H1 (cell line): ENCODE measurements around the gene GNB3. TPM values are rescaled to one million over a fixed set of nuclear protein-coding genes. Genes with fewer than 3 reads are reported as not detected.

ENCODE experiments used
- EZH2 ChIP-seq: fragments of 200-600 bp; sonication (generic); IDR thresholded peaks from 2 replicates; pipeline ENCODE4 v1.7.1; 2012; ENCODE audit warnings: low read depth, mild to moderate bottlenecking, moderate library complexity, low read length, inconsistent platforms; ENCODE audit not compliant: severe bottlenecking
- TBP ChIP-seq: IDR thresholded peaks from 2 replicates; pipeline ENCODE4 v1.6.1; 2011; ENCODE audit warnings: low read depth, low read length, improper control_type of control experiment
- ZNF274 ChIP-seq: IDR thresholded peaks from 2 replicates; pipeline ENCODE4 v1.7.0; 2012; ENCODE audit warnings: low read length, borderline replicate concordance; ENCODE audit errors: extremely low read depth
- polyA plus RNA-seq, 7 experiments: library from polyadenylated mRNA; depleted of rRNA in 3 of 7; stranded (reverse) in 5 of 7; unstranded in 2 of 7; fragments of >200 nt in 5 of 7; fragments of 200-250 nt in 2 of 7; gene quantifications; 1 replicate in 5 of 7; 2 replicates in 1 of 7; 4 replicates in 1 of 7; pipeline versions ENCODE4 v1.2.1 to v1.2.3, GENCODE V29; 2011 to 2013; ENCODE audit warnings: missing spikeins in 2 of 7, mixed read lengths in 2 of 7
- total RNA-seq: library from RNA; stranded (reverse); fragmentation: NEBNext Ultra II Directional; extraction: Animal tissue kit (Norgen Biotek cat#: 25700); gene quantifications from 2 replicates; pipeline ENCODE4 v1.2.1, GENCODE V29; 2021
- TF ChIP-seq, protein P1 (sequence below), 3 experiments: IDR thresholded peaks; 1 replicate in 2 of 3; 2 replicates in 1 of 3; pipeline versions ENCODE4 v1.5.1 to v1.6.1; 2011; ENCODE audit warnings: low read length in 3 of 3, mild to moderate bottlenecking in 3 of 3, inconsistent platforms in 2 of 3, low read depth in 1 of 3, moderate library complexity in 1 of 3; ENCODE audit not compliant: insufficient read depth in 1 of 3; ENCODE audit errors: control extremely low read depth in 1 of 3

The GNB3 gene
- total and polyA plus RNA-seq, 2 of the 8 experiments (the other 6 are each of a cell fraction or from before 2014, with no cell fraction given): 9.9 TPM

DNA sequence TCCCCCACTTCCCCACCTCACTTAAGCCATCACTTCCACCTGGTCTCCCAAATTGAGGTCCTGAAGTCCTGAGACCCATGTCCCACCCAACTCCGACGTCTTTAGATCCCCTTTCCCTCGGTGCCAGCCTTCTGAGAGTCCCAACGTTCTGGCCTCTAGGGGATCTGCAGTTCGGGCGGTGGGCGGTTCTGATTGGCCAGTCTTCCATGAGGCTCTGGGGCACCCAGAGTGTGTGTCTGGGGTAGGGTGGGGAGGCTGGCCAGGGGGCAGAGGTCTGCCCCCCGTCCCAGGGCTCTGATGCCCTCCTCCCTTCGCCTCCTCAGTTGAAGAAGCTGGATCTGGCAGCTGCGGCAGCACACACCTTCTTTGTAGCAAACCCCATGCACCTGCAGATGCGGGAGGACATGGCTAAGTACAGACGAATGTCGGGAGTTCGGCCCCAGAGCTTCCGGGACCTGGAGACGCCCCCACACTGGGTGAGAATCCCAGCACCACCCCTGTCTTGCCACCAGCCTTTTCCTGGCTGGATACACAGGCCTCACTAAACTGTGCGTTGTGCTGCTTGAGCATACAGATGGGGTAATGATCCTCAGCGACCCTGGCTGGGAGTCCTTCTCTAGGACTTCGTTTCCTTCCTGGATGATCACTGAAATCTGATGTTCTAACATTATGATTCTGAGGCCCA lies 11.0 kb upstream of the GNB3 start (continued):
- TF ChIP-seq ZNF274: no peak
- TF ChIP-seq, protein P1, sequence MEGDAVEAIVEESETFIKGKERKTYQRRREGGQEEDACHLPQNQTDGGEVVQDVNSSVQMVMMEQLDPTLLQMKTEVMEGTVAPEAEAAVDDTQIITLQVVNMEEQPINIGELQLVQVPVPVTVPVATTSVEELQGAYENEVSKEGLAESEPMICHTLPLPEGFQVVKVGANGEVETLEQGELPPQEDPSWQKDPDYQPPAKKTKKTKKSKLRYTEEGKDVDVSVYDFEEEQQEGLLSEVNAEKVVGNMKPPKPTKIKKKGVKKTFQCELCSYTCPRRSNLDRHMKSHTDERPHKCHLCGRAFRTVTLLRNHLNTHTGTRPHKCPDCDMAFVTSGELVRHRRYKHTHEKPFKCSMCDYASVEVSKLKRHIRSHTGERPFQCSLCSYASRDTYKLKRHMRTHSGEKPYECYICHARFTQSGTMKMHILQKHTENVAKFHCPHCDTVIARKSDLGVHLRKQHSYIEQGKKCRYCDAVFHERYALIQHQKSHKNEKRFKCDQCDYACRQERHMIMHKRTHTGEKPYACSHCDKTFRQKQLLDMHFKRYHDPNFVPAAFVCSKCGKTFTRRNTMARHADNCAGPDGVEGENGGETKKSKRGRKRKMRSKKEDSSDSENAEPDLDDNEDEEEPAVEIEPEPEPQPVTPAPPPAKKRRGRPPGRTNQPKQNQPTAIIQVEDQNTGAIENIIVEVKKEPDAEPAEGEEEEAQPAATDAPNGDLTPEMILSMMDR (IDR thresholded peaks at IDR 0.05; ENCODE audit: control extremely low read depth in 1 of 3, insufficient read depth in 1 of 3, low read depth in 1 of 3, low read length in 3 of 3): peak in 1 of 3 experiments; percentile 21; a peak in 1 of 4 replicates
- no peak for TF ChIP-seq EZH2
- TF ChIP-seq TBP: no peak
